Stimulated activated naive CD4-positive, alpha-beta T cell (primary cell): ENCODE data around the gene PNMA6E.
"Not testable (repeated sequence)": the region's sequence is repeated elsewhere in the genome, so short reads cannot be mapped to it uniquely, and the experiment has no call there.

Experiments used
- DNase-seq, 6 experiments: peaks; one replicate each; lab custom pipeline; 2025; lab: John Stamatoyannopoulos, UW

Gene PNMA6E

DNA sequence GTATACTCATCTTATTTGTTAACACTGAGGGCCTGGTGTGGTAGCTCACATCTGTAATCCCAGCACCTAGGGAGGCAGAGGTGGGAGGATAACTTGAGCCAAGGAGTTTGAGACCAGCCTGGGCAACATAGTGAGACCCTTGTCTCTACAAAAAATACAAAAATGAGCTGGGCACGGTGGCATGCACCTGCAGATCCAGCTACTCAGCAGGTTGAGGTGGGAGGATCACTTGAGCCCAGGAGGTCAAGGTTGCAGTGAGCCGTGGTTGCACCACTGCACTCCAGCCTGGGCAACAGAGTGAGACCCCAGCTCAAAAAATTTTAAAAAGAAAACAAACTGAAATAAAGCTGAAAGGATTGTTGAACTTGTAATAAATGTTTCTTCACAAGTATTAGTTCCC, 16.2 kb downstream of the PNMA6E start:
- not testable (repeated sequence) for DNase-seq

DNA sequence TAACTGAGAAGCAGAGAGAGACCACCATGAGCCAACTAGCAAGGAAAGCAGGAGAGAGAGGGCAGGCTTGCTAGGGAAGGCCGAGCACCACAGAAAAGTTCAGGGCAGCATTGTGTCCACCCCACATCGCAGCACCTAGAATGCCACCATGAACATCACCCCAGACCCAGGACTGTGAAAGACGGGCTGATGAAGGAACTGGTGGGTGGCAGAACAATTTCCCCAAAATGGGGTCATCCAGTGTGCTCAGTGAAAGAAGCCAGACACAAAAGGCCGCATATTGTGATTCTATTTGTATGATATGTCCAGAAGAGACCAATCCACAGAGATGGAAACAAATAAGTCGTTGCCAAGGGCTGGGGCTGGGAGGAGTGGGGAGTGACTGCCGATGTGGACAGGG, 16.8 kb downstream of the PNMA6E start:
- DNase-seq: no peak

DNA sequence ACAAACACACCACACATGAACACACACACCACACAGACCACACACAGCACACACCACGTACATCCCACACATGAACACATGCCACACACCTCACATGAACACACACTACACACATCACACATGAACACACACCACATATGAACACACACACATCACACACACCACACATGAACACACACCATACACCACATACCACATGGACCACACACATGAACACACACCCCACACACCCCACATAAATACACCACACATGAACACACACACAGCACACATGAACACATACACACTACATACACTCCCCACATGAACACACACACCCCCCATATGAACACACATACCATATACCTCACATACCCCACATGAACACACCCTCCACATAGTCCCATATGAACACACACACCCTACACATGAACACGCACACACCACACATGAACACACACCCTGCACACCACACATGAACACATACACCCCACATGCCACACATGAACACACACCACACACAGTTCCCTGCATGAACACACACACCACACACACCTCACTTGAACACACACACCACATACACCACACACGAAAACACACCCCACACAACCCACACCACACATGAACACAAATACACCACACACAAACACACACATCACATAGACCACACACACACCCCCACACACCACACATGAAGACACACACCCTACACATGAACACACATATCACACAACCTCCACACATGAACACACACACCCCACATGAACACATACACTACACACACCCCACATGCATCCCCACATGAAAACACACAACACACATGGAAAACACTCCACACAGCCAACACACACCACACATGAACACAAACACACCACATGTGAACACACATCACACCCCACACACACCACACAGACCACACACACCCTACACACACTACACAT, 18.3 kb downstream of the PNMA6E start:
- DNase-seq: no peak

DNA sequence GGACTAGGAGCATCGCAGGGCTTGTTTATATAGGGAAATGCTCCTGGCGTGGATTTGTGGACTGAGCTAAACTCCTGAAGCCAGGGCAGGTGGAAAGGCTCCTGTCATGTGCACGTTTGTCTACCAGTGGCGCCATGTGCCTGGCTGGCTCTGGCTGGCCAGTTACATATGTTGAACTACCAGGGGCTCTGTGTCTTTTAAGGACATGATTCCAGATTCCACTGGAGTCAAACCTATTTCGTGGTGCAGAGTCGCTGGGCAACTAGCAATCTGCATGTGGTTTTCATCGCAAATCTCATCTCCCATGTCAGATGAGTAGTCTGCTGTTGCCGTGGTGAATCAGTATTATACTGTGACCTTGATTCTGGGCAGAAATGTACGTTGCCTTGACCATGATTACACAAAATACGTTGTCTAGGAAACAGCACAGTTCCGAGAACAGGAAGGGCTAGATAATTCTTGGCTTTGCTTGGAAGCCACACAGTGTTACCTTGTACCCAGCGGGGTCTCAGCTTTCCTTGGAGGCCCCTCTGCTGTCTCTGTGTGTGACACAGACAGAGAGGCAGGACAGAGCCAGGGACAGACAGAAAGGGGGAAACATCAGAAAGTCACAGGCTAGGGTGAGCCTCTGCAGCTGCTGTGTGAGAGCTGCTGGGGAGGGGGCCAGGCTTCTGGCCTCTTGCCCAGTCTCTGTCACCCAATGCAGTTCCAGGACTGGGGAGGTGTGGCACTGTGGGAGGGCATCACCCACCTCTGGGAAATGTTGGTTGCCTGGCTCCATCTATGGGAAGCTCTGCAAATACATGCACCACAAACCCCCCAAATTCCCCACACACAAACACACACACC, 19.2 kb downstream of the PNMA6E start:
- DNase-seq: peak in 3 of 6 experiments; percentile 3 to 4 (median 4)

- no peak for DNase-seq
Observed at GRCh38 chrX:153380691-153381090, 20.5 kb downstream of the PNMA6E start.

DNA sequence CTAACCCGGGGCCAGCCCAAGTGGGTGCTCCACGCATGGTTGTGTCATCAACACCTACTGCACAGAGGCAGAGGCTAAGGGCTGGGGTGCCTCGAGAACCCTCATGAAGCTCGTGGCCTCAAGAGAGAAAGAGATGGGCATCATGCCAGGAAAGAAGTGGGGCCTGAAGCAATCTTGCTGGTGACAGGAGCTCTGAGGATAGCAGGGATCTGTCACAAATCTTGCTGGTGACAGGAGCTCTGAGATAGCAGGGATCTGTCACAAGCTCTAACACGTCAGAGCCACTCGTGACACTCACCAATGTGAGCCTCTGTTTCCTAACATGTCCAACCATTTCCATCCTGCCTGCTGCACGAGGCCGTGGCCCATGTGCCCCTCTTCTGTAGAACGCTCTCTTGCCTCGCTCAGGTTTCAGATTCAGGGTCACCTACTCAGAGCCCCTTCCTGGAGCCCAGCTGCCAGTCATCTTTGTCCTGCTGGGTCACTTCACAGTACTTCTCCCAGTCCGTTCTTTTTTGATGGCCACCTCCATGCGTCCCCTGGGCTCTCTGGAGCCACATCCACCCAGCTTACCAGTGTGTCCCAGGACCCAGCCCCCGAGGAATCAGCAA, 21.1 kb downstream of the PNMA6E start:
- DNase-seq: no peak

- no peak for DNase-seq
Observed at GRCh38 chrX:153379508-153379907, 21.6 kb downstream of the PNMA6E start.

- no peak for DNase-seq
Observed at GRCh38 chrX:153378607-153379006, 22.5 kb downstream of the PNMA6E start.

- DNase-seq: no peak
Observed at GRCh38 chrX:153377727-153378126, 23.4 kb downstream of the PNMA6E start.

DNA sequence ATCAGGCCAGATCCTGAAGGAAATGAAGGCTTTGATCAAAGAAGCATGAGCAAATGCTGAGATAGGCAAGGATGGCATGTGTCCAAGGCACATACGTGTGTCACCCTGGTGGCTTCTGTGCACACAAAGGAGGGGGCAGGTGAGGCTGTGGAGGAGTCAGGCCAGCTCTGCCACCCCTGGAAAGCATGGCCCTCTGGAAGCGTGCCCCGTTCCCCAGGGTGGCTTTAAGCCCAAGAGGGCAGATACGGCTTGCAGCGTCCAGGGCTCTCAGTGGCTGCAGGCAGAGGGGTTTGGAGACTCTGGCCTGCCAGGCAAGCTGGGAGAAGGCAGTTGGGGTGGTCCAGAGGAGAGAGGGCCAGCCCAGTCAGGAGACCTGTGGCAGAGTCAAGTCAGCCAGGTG, 25.6 kb downstream of the PNMA6E start:
- DNase-seq: no peak

DNA sequence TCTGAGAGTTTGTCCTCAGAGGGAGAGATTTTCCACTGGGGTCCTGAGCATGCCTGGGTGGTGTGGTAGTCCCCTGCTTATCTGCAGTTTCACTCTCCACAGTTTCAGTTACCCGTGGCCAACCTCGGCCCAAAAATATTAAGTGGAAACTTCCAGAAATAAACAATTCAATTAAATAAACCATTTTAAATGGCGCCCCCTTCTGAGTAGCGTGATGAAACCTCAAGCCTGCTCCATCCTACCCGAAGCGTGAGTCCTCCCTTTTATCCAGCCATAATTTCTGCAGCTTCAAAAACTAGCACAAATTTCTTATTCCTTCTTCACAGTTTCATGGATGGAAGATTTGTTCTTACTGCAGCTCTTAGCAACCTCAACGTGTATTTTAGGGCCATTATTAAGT, 26.7 kb downstream of the PNMA6E start:
- DNase-seq: no peak

- no peak for DNase-seq
Observed at GRCh38 chrX:153372949-153373348, 28.2 kb downstream of the PNMA6E start.

DNA sequence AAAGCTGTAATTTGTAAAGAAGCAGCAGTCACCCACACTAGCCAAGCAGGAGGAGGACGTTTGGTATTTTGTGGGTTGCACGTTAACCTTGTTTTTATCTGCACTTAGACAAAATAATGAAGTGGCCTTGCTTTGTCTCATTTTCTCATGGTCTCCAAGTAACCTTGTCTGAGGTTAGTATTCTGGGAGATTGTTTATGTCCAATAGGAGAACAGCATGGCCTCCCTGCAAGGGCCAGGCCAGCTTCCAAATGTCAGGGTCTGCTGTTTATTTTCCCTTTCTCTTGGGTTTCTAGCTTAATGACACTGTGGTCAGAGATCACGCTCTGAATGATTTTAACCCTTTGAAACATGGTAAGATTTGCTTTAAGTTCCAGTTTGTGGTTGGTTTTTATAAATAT, 29.9 kb downstream of the PNMA6E start:
- DNase-seq: no peak

- no peak for DNase-seq
Observed at GRCh38 chrX:153370293-153371055, 30.7 kb downstream of the PNMA6E start.

GRCh38 chrX:153366878-153367538, 34.1 kb downstream of the PNMA6E start:
- no peak for DNase-seq

DNA sequence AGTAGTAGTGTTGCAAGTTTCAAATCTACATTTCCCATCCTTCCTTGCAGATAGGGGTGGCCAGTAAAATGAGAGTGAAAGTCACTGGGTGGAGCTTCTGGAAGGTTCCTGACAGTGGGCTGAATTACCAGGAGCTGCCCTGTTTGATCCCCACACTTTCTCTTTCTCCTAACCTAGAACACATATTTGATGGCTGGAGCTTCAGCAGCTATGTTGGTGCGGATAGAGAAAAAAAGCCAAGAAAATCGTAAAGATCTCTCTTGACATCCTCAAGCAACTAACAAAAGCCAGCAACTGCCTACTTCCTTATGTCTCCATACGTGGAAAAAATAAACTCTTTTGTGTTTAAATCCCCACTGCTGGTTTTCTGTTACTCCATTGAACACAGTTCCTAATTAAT, 35.0 kb downstream of the PNMA6E start:
- DNase-seq: no peak

DNA sequence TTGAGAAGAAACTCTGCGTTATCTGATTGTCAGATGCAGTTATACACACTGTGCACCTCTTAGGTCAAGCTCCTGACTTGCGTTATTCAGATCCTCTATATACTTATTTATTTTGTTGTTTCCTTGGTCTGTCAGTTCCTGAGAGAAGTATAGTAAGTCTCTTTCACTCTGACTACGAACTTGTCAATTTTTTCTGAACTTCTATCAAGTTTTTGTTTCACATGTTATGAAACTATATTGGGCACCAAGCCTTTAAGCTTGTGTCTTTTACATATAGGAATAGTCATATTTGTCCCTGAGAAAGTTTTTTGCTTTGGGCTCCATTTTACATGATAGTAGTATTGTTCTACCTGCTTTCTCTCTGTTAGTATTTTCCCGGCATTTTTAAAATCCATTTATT, 35.5 kb downstream of the PNMA6E start:
- DNase-seq: no peak

DNA sequence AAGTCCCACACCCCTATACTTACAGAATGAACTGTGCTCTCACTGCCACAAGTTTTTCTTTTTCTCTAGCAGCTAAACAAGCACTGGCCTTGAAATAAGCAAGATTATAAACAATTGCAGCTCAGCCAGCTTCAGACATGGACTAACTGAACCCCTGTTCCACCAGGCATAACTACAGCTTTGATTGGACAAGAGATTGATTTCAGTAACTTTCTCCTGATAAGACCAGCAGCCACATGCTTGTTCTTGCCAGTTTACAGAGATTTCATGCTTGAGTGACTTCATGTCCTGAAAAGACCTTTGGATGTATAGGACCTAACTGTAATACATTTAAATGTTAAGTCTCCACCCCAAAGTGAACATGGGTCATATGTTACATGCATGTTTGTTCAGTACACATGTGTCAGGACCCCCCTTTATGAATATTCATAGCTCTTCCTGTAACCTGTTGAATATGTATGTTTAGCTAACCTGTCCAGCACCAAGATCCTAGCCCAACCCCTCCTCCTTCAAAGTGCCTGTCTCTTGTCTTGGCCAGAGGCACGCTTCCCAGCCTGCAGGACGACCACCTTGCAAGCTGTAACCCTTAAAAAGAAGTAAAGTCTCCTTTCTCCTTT, 39.3 kb downstream of the PNMA6E start:
- DNase-seq: no peak

DNA sequence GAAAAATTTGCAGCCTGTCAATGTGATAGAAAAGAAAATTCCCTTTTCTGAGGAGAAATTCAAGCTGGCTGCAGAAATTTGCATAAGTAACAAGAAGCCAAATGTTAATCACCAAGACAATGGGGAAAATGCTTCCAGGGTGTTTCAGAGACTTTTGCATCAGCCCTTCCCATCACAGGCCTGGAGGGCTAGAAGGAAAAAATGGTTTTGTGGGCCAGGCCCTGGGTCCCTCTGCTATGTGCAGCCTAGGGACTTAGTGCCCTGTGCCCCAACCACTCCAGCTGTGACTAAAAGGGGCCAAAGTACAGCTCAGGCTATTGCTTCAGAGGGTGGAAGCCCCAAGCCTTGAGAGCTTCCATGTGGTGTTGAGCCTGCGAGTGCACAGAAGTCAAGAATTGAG, 43.3 kb downstream of the PNMA6E start:
- DNase-seq: no peak

- no peak for DNase-seq
Observed at GRCh38 chrX:153353416-153353815, 47.7 kb downstream of the PNMA6E start.

GRCh38 chrX:153352858-153353257, 48.3 kb downstream of the PNMA6E start:
- no peak for DNase-seq
